Stimulated activated CD8-positive, alpha-beta memory T cell treated with anti-CD3 and anti-CD28 coated beads, Interleukin-4, amount 100 ng/mL, for 24 hours (primary cell): Measurements from ENCODE around the gene SLA2.

Experiments
- DNase-seq: peaks from one replicate; pipeline ENCODE4 v3.0.0-alpha.2; 2020; ENCODE audit warnings: low read depth

Gene SLA2

GRCh38 chr20:36607586-36608387 is 38.2 kb downstream of the SLA2 start:
- DNase-seq = no peak

GRCh38 chr20:36606158-36607066 is 39.6 kb downstream of the SLA2 start:
- DNase-seq = no peak

DNA sequence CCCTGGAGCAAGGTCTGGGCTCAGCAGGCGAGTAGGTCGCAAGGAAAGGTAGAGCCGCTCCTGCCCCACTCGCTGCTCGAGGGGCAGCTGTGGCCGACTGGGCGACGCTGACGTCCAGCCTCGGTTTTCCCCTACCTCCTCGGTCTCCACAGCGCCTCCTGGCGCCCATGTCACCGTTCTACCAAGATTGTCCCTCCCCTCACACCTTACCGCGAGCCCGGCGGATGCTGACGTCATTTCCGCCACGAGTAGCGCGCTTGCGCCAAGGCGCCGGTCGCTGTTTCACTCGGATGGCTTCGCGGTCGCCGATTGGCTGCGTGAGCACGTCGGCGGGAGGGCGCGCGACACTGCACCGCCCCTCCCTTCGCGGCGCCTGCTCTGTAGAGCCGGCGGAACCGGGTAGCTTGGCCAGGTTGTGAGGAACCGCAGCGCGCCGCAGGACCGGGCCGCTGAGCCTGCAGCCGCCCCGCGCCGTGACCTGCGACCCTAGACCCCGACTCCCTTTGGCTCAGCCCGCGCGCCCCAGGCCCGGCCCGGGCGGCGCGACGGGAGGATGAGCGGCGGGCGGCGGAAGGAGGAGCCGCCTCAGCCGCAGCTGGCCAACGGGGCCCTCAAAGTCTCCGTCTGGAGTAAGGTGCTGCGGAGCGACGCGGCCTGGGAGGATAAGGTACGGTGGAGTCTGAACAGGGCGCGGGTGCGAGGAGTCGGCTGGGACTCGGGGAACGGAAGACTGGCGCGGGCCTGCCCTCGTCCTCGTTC is 40.4 kb downstream of the SLA2 start, which contains the start of gene RAB5IF:
Gene RAB5IF, plus strand, starts transcription at position 381 of the 759 bp plus-strand sequence. Its CDS starts 173 bp downstream, at position 554.
- DNase-seq = peak; percentile 99

DNA sequence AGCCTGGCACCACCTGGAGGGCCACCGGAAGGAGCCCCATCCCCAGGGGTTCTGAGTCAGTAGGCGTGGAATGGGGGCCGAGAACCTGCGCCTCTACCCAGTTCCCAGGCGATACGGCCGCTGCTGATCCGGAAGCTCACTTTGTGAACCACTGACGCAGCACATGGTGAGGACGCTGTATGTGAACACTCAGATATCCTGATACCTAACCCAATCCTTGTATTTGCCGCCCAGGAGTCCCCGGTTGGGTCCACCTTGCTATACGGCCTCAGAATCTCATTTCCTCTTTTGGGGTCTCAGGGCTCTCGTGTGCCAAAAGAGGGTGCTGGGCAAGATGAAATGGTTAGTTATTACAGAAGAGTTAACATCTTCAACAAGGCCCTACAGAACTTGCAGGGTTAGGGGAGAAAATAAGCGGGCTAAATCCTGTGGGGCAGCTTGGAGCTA is 41.0 kb downstream of the SLA2 start:
- no peak for DNase-seq

- DNase-seq = no peak
Measured at GRCh38 chr20:36601540-36601939, 44.5 kb downstream of the SLA2 start.

DNA sequence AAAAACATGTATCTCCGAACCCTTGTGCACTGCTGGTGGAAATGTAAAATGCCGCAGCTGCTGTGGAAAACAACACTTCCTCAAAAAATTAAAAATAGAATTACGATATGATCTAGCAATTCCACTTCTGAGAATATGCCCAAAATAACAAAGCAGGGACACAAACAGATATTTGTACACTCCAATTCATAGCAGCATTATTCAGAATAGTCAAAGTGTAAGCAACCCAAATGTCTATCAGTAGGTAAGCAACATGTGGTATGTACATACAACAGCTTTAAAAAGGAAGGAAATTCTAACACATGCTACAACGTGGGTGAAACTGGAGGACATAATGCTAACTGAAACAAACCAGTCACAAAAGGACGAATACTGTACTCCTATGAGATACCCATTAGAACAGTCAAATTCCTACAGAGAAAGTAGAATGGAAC is 46.1 kb downstream of the SLA2 start:
- no peak for DNase-seq

DNA sequence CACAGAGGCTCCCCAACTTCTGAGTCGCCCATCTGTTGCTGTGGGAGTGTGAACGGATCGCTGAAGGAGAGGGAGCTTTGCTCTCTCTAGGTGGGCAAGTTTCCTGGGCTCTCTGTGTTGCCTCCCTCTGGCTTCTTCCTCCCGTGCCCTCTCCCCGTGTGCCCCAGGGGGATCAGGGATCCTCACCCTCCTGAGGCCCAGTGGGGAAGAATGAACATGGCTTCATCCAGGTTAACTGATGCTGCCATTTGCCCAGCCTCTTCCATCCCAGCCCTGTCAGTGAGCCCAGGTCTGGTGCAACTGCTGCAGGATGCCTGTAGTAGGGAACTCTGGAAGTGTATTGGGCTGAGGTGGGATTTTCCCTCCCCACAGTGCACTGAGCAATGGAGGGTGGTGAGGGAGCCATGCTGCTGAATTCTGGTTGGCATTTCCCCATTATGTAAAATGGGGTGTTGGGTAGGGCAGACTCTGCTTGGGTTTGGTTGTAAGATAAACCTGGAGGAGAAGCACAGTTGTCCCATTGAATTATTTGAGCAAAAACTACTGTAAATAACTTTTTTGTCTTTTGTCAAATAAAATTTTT is 52.6 kb downstream of the SLA2 start:
- no peak for DNase-seq

GRCh38 chr20:36591854-36592641 is 53.9 kb downstream of the SLA2 start:
- no peak for DNase-seq

DNA sequence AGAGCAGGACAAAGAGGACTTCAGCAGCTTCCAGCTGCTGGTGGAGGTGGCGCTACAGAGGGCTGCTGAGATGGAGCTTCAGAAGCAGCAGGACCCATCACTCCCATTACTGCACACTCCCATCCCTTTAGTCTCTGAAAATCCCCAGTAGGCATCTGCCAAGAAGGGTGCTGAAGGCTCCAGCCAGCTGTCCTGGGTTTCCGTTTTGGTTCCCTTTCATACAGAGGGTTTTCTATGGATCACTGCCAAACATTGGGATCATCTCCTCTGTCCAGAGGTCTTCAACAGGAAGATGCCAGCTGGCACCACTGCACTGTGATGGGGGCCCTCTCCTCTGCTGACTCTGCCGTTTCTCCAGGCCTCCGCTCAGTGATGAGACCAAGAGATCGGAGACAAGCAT is 54.7 kb downstream of the SLA2 start:
- no peak for DNase-seq

- no peak for DNase-seq
Measured at GRCh38 chr20:36587388-36588070, 58.5 kb downstream of the SLA2 start.

DNA sequence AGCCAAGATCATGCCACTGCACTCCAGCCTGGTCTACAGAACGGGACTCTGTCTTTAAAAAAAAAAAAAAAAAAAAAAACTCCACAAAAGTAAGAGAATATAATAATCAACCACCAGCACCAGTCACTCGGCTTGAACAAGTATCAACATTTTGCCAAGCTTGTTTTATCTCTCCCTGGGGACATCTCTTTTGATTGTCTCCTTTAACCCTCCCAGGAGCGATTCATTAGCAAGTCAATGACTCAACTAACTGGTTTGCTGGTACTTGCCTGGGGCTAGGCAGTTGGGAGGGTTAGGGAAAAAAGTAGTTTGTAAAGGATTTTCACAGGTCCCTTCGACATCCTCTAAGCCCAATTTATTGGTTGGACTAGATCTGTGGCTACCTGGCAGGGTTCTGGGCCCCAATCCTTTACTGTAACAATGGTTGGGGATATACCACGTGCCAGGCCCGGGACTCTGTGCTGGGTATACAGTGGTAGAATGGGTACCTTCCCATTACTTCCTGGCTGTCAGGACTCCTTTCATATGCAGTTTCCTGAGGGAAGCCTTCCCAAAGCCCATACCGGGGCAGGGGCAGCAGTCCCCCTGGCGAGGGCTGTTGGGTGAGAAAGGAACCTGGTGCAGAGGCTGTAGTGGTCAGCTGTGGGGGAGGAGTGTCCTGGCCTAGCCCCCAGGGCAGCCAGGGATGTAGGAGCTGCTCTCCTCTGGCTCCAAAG is 60.4 kb downstream of the SLA2 start:
- no peak for DNase-seq

GRCh38 chr20:36584018-36584481 is 61.9 kb downstream of the SLA2 start:
- DNase-seq = no peak

DNA sequence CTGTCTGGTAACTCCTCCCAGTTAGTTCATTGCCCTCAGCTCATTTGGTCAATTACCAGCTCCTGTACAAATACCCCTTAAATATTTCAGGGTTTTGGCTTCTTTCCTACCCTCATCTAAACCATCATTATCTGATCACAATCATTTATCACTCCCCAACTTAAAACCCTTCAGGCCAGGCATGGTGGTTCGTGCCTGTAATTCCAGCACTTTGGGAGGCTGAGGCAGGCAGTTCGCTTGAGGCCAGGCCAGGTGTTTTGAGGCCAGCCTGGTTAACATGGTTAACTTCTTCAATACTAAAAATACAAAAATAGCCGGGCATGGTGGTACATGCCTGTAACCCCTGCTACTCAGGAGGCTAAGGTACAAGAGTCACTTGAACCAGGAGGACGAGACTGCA is 63.2 kb downstream of the SLA2 start:
- DNase-seq = no peak

- no peak for DNase-seq
Measured at GRCh38 chr20:36582322-36582721, 63.7 kb downstream of the SLA2 start.

- no peak for DNase-seq
Measured at GRCh38 chr20:36579996-36580545, 65.9 kb downstream of the SLA2 start.

DNA sequence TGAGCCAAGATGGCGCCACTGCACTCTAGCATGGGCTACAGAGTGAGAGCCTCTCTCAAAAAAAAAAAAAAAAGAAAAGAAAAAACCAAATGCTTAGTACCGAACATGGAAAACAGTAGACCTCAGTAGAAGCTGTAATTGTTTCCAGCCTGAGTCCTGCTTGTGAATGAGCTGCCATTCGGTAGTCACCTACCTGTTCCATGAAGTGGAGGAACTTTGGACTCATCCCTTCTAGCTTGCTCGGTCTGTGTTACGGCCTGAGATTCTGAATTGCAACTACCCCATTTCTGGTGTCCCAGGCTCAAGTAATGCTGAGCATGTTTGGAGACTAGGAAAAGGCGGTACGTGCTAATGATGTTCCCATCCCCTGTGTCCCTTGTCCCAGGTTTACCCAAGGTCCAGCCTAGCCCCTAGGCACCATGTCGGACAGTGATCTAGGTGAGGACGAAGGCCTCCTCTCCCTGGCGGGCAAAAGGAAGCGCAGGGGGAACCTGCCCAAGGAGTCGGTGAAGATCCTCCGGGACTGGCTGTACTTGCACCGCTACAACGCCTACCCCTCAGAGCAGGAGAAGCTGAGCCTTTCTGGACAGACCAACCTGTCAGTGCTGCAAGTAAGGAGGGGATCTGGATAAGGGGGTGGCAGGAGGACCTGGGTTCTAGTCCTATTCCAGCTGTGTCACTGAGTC is 67.5 kb downstream of the SLA2 start:
- DNase-seq = no peak

GRCh38 chr20:36576081-36576445 is 69.9 kb downstream of the SLA2 start:
- no peak for DNase-seq

DNA sequence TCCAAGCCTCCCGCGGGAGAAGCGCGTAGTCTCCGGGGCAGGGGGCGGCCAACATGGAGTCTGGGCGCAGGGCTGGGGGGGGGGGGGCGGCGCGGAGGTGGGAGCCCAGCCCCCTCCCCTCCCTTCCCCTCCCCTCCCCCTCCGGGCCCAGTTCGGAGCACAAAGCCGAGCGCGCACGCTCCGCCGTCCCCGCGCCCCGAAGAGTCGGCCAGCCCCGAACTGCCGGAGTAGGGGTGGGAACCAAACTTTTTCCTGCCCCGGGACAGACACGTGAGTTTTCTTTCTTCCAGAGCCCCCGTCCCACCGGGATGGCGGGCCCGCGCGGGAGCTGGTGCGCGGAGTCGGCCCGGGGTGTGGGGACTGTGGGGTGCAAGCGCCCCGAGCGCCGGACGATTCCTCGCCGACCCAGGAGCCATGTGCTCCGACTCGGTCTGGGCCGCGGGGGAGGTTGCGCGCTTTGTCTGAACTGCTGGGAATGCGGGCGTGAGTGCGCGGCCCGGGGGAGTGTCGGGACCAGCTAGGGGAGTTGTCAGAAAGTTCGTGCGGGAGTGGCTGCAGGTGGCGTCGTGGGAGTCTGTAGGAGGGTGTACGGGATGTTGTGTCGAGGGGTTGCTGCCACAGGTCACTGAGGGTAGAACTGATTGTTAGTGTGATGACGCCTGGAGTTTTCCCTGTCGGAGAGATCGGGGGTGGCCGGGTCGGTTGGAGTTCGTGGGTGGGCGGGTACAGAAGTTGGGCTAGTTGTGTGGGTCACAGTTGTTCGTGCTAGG is 71.4 kb downstream of the SLA2 start:
- DNase-seq = peak; percentile 30
